ENCODE measurements around the gene C17orf58. TPM values are rescaled to one million over a fixed set of nuclear protein-coding genes. Genes with fewer than 3 reads are reported as not detected.

C17orf58 gene
- total and polyA plus RNA-seq, 4 experiments from 2014 or later, result 0.58 to 1.4 (median 1.1) TPM

DNA sequence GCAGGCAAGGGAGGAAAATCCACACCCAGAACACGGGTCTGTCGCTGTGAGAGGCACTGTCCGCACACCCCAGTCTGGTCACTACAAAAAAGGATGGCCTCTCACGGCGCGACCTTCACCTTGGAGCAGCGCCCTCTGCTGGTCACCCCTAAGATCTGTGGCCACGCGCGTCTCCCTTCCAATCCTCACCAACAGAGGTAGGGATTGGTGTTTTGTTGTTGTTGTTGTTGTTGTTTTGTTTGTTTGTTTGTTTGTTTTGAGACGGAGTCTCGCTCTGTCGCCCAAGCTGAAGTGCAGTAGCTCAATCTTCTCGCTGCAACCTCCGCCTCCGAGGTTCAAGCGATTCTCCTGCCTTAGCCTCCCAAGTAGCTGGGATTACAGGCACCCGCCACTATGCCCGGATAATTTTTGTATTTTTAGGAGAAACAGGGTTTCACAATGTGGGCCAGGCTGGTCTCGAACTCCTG lies 15.0 kb upstream of the C17orf58 start:
- Mint-ChIP-seq H3K27ac (peak overlapping the region in 1 of 7 donors; percentile 41), H3K4me1 (peaks cover 1 to 12% (median 5%) of the 10 kb centered on the region in 4 donors), H3K4me3 (peak overlapping the region; percentile 25 to 71 (median 54)), H3K36me3 (no peaks in the 10 kb centered on the region), H3K27me3 (peaks cover 0 to 1% of the 10 kb centered on the region in 2 donors), H3K9me3 (no peaks in the 10 kb centered on the region)
- intact Hi-C loops (cut with micrococcal nuclease), result no loop called here
- H3K4me3 ChIP-seq (ENCODE audit: low read length in 2 of 2), result no peak overlapping the region
- H3K9me3 ChIP-seq (ENCODE audit: control insufficient read depth in 1 of 2, low read length in 2 of 2), result no peaks in the 10 kb centered on the region
- ChIA-PET CTCF (ENCODE audit: partially characterized antibody) (interaction anchor here (0.7 to 1.8 kb wide), 10 partner anchors 8 to 686 kb away, joined by 3 to 11 read pairs (median 4); no protein-coding TSS in a partner anchor), POLR2A (ENCODE audit: partially characterized antibody) (no interaction called here)
- no peak overlapping the region for H3K27ac ChIP-seq (ENCODE audit: low read depth, low read length)
- peaks cover 4% of the 10 kb centered on the region for H3K4me1 ChIP-seq (ENCODE audit: insufficient read depth, low read length)
- H3K27me3 ChIP-seq (ENCODE audit: insufficient read depth, low read length), result no peaks in the 10 kb centered on the region
- DNase-seq, result peak; percentile 43 to 53 (median 48)
- H3K36me3 ChIP-seq (ENCODE audit: insufficient read depth, low read length), result no peaks in the 10 kb centered on the region

DNA sequence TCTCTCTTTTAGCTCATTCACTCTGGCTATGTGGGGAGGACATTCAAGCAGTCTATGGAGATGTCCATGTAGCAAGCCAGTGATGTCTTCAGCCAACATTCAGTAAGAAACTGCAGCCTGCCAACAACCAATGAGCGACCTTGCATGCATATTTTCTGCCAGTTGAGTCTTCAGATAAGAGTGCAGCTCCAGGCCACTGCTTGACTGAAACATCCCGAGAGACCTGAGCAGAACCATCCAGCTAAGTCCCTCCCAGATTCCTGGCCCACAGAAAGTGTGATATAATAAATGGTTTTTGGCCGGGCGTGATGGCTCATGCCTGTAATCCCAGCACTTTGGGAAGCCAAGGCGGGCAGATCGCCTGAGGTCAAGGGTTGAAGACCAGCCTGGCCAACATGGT lies 10.5 kb upstream of the C17orf58 start:
- H3K4me3 ChIP-seq (ENCODE audit: low read length in 2 of 2), result no peak overlapping the region
- Mint-ChIP-seq H3K27me3 (peaks cover 0 to 1% of the 10 kb centered on the region in 2 donors), H3K4me1 (peaks cover 1 to 7% (median 4%) of the 10 kb centered on the region in 4 donors), H3K9me3 (no peaks in the 10 kb centered on the region), H3K4me3 (no peak overlapping the region), H3K36me3 (no peaks in the 10 kb centered on the region), H3K27ac (no peak overlapping the region)
- DNase-seq, result no peak
- ChIA-PET POLR2A (ENCODE audit: partially characterized antibody) (no interaction called here), CTCF (ENCODE audit: partially characterized antibody) (no interaction called here)
- intact Hi-C loops (cut with micrococcal nuclease), result no loop called here
- no peak overlapping the region for H3K27ac ChIP-seq (ENCODE audit: low read depth, low read length)
- no peaks in the 10 kb centered on the region for H3K36me3 ChIP-seq (ENCODE audit: insufficient read depth, low read length)
- no peaks in the 10 kb centered on the region for H3K9me3 ChIP-seq (ENCODE audit: control insufficient read depth in 1 of 2, low read length in 2 of 2)
- H3K4me1 ChIP-seq (ENCODE audit: insufficient read depth, low read length), result peaks cover 4% of the 10 kb centered on the region
- H3K27me3 ChIP-seq (ENCODE audit: insufficient read depth, low read length), result no peaks in the 10 kb centered on the region

DNA sequence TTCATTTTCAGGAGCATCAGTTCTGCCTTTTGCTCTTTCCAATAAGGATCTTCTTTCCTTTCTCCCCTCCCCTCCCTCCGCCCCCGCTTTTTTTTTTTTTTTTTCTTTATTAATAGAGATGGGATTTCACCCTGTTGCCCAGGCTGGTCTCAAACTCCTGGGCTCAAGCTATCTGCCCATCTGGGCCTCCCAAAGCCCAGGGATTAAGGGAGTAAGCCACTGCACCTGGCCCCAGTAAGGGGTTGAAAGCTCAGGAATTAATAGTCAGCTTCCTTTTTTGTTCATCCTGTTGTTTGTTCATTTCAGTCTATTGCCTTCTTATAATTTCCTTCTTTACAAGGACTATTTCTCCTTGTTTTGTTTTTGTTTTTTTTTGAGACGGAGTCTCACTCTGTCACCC lies 7.9 kb upstream of the C17orf58 start:
- H3K4me1 Mint-ChIP-seq, result no peaks in the 10 kb centered on the region
- Histone ChIP-seq H3K9me3 (ENCODE audit: control insufficient read depth in 1 of 2, low read length in 2 of 2) (no peaks in the 10 kb centered on the region), H3K27me3 (ENCODE audit: insufficient read depth, low read length) (no peaks in the 10 kb centered on the region), H3K27ac (ENCODE audit: low read depth, low read length) (no peak overlapping the region), H3K4me3 (ENCODE audit: low read length in 2 of 2) (no peak overlapping the region), H3K36me3 (ENCODE audit: insufficient read depth, low read length) (no peaks in the 10 kb centered on the region), H3K4me1 (ENCODE audit: insufficient read depth, low read length) (no peaks in the 10 kb centered on the region)
- ChIA-PET POLR2A (ENCODE audit: partially characterized antibody) (no interaction called here), CTCF (ENCODE audit: partially characterized antibody) (interaction anchor here (1.4 kb wide), 1 partner anchor 428 kb away, joined by 3 read pairs; no protein-coding TSS in a partner anchor)
- H3K9me3 Mint-ChIP-seq, result no peaks in the 10 kb centered on the region
- DNase-seq, result no peak
- no peaks in the 10 kb centered on the region for H3K27me3 Mint-ChIP-seq
- H3K27ac Mint-ChIP-seq, result no peak overlapping the region
- intact Hi-C loops (cut with micrococcal nuclease), result no loop called here
- H3K36me3 Mint-ChIP-seq, result no peaks in the 10 kb centered on the region
- H3K4me3 Mint-ChIP-seq, result no peak overlapping the region

DNA sequence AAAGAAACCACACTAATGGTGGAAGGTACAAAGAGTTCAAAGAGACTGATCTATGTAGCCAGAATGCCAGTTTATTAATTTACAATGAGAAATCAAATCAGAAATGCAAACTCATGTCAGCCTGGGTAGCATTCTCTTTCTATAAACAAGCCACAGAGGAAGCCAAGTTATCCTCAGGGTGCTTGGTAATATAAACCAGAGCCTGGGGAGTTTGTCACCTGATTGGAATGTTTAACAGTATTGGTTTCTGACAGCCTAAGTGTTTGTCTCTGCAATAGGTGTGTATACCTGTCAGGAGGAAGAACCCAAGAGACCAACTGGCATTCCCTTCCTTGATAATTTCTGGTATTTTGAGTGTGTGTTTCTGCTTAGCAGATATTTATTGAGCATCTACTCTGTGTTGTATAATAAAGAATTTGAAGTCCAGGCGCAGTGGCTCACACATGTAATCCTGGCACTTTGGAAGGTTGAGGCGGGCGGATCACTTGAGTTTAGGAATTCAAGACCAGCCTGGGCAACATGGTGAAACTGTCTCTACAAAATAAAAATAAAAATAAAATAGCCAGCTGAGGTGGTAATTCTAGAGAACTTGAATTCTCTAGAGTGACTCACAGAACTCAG lies 3.1 kb upstream of the C17orf58 start:
- H3K36me3 Mint-ChIP-seq, result peaks cover 0 to 4% of the 10 kb centered on the region in 2 donors
- POLR2A ChIA-PET (ENCODE audit: partially characterized antibody), result no interaction called here
- no peak overlapping the region for H3K27ac Mint-ChIP-seq
- H3K36me3 ChIP-seq (ENCODE audit: insufficient read depth, low read length), result no peaks in the 10 kb centered on the region
- peaks cover 14 to 29% (median 20%) of the 10 kb centered on the region in 4 donors for H3K4me1 Mint-ChIP-seq
- no peak for DNase-seq
- H3K4me3 ChIP-seq (ENCODE audit: low read length in 2 of 2), result no peak overlapping the region
- no peaks in the 10 kb centered on the region for H3K9me3 ChIP-seq (ENCODE audit: control insufficient read depth in 1 of 2, low read length in 2 of 2)
- peaks cover 13% of the 10 kb centered on the region for H3K27me3 ChIP-seq (ENCODE audit: insufficient read depth, low read length)
- intact Hi-C loops (cut with micrococcal nuclease), result no loop called here
- H3K27ac ChIP-seq (ENCODE audit: low read depth, low read length), result no peak overlapping the region
- no peak overlapping the region for H3K4me3 Mint-ChIP-seq
- H3K9me3 Mint-ChIP-seq, result no peaks in the 10 kb centered on the region
- H3K27me3 Mint-ChIP-seq, result peaks cover 9 to 12% of the 10 kb centered on the region in 2 donors
- CTCF ChIA-PET (ENCODE audit: partially characterized antibody), result interaction anchor here (0.6 kb wide), 1 partner anchor 39 kb away, joined by 4 read pairs; no protein-coding TSS in a partner anchor
- peaks cover 24% of the 10 kb centered on the region for H3K4me1 ChIP-seq (ENCODE audit: insufficient read depth, low read length)

DNA sequence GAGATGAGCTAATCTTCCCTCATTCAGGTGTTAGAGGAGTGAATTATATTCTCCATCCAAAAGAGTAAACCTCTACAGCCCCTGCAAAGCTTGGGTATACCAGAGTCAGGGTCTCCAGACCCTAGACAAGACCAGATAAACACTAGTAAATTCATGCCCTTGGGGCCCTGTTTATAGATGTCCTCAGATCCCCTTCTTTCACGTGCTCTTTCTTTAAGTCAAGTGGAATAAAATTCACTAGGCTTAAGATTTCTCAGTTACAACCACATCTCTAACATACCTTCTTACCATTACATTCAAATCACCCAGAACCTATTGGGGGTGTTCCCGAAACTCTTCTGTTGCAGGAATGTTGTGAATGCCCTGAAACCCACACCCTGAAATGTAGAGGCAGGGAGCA lies 2.2 kb upstream of the C17orf58 start:
- intact Hi-C loops (cut with micrococcal nuclease), result no loop called here
- no peaks in the 10 kb centered on the region for H3K36me3 ChIP-seq (ENCODE audit: insufficient read depth, low read length)
- H3K27ac ChIP-seq (ENCODE audit: low read depth, low read length), result no peak overlapping the region
- no peaks in the 10 kb centered on the region for H3K9me3 ChIP-seq (ENCODE audit: control insufficient read depth in 1 of 2, low read length in 2 of 2)
- Mint-ChIP-seq H3K4me3 (peak overlapping the region in 2 of 8 donors; percentile 28 to 62), H3K27me3 (peaks cover 9 to 12% of the 10 kb centered on the region in 2 donors), H3K9me3 (no peaks in the 10 kb centered on the region), H3K4me1 (peaks cover 14 to 33% (median 21%) of the 10 kb centered on the region in 4 donors), H3K27ac (peak overlapping the region in 1 of 7 donors; percentile 5), H3K36me3 (peaks cover 0 to 4% of the 10 kb centered on the region in 2 donors)
- POLR2A ChIA-PET (ENCODE audit: partially characterized antibody), result interaction anchor here (0.7 kb wide), 1 partner anchor 22 kb away, joined by 3 read pairs; no protein-coding TSS in a partner anchor
- DNase-seq, result no peak
- H3K27me3 ChIP-seq (ENCODE audit: insufficient read depth, low read length), result peaks cover 13% of the 10 kb centered on the region
- H3K4me3 ChIP-seq (ENCODE audit: low read length in 2 of 2), result no peak overlapping the region
- peaks cover 28% of the 10 kb centered on the region for H3K4me1 ChIP-seq (ENCODE audit: insufficient read depth, low read length)
- CTCF ChIA-PET (ENCODE audit: partially characterized antibody), result interaction anchor here (0.7 kb wide), 1 partner anchor 22 kb away, joined by 3 read pairs; no protein-coding TSS in a partner anchor

DNA sequence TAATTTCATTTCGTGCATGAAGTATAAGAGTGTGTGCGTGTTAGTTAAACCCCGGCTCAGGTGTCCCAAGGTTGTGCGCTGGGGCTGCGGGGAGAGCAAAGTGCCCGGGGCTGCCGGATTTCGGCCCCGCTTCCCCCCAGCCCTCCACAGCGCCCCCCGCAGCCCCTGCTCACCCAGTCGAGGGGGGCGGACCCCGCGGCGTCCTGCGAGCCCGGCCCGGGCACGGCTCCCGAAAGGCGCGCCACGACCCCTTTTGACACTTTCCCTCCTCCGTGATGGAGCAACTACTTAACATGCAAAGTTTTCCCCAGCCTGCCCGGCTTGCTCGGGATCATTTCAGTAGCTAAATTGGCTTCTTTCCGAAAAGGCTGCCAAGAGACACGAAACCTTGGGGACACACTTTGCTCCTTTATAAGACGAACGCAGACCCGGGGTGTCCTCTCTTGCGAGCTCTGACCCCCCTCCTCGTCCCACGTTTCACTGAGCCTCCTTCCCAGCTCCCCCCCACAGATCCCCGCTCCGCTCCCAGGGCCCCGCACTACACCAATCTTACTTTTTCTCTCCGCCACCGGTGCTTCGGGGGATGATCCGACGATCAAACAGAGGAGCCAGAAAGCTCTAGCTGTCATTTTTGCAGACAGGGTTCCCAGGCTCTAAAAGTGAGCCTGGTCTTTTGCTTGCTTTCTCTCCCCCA lies 552 bp downstream of the C17orf58 start:
- H3K9me3 Mint-ChIP-seq, result peaks cover 0 to 5% (median 0%) of the 10 kb centered on the region in 8 donors
- Histone ChIP-seq H3K4me3 (ENCODE audit: low read length in 2 of 2) (peak overlapping the region; percentile 32 to 47), H3K9me3 (ENCODE audit: control insufficient read depth in 1 of 2, low read length in 2 of 2) (no peaks in the 10 kb centered on the region), H3K27me3 (ENCODE audit: insufficient read depth, low read length) (peaks cover 13% of the 10 kb centered on the region), H3K4me1 (ENCODE audit: insufficient read depth, low read length) (peaks cover 34% of the 10 kb centered on the region), H3K36me3 (ENCODE audit: insufficient read depth, low read length) (no peaks in the 10 kb centered on the region), H3K27ac (ENCODE audit: low read depth, low read length) (no peak overlapping the region)
- DNase-seq, result peak in 2 of 5 donors; percentile 15 to 16
- peak overlapping the region; percentile 78 to 94 (median 89) for H3K4me3 Mint-ChIP-seq
- H3K36me3 Mint-ChIP-seq, result peaks cover 0 to 9% of the 10 kb centered on the region in 2 donors
- peaks cover 19 to 39% (median 26%) of the 10 kb centered on the region in 4 donors for H3K4me1 Mint-ChIP-seq
- H3K27ac Mint-ChIP-seq, result peak overlapping the region in 5 of 7 donors; percentile 25 to 90 (median 66)
- H3K27me3 Mint-ChIP-seq, result peaks cover 9 to 12% of the 10 kb centered on the region in 2 donors
- CTCF ChIA-PET (ENCODE audit: partially characterized antibody), result interaction anchor here (1.8 kb wide), 1 partner anchor 24 kb away, joined by 4 read pairs; no protein-coding TSS in a partner anchor
- POLR2A ChIA-PET (ENCODE audit: partially characterized antibody), result interaction anchor here (0.7 to 1.8 kb wide), 3 partner anchors 24 to 36 kb away, joined by 3 to 8 read pairs (median 3); no protein-coding TSS in a partner anchor
- intact Hi-C loops (cut with micrococcal nuclease), result loop anchor here (2.0 kb wide), 1 partner anchor 23 kb away; no protein-coding TSS in a partner anchor
